Measurements from ENCODE around the gene AP1M1.

AP1M1 gene

DNA sequence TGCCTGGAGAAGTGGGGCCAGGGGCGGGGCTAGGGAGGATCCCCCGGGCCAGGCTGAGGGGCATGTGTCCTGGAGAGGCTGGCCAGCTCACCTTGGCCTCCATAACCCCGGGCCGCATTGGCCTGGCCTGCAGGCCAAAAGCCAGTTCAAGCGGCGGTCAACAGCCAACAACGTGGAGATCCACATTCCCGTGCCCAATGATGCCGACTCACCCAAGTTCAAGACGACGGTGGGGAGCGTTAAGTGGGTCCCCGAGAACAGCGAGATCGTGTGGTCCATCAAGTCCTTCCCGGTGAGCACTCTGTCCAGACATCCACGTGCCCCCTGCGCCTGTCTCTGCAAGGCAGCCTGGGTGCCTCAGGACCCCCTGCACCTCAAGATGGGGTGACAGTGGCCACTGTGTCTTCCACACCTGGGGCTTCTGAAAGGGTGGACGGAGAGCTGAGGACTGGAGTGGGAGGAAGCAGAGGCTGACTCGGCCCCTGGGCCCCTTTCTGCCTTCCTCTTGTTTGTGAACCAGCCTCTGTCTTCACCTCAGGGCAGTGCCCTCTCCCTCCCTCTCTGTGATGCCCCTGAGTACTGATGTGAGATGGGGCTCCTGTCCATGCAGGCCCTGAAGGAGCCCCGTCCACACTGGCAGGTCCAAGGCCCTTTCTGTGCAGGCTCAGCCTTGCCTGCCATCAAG is 31.1 kb downstream of the AP1M1 start:
- no peak overlapping the region for H3K4me3 ChIP-seq (ENCODE audit: low read depth, low read length)
- TF ChIP-seq CTCF (IDR thresholded peaks at IDR 0.05; ENCODE audit: insufficient read depth, low read depth, low read length, missing control alignments): no peak
- DNase-seq (ENCODE audit: low read depth): peak; percentile 0

DNA sequence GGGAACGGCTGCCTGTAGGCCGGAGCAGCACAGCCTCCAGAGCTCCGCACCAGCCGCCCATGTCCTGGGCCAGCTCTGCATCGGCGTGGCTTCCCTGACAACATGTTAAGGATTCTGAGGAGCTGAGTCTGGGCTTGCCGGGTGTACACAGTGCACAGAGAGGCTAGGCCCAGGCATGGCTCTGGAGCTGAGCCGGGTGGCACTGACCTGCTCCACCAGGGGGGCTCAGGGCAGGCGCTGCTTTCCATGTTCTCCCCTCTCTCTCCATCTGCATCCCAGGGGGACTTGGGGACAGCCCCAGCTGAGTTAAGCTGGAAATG is 31.6 kb downstream of the AP1M1 start:
- H3K4me3 ChIP-seq (ENCODE audit: low read depth, low read length): no peak overlapping the region
- TF ChIP-seq CTCF (IDR thresholded peaks at IDR 0.05; ENCODE audit: insufficient read depth, low read depth, low read length, missing control alignments): no peak
- no peak for DNase-seq (ENCODE audit: low read depth)

DNA sequence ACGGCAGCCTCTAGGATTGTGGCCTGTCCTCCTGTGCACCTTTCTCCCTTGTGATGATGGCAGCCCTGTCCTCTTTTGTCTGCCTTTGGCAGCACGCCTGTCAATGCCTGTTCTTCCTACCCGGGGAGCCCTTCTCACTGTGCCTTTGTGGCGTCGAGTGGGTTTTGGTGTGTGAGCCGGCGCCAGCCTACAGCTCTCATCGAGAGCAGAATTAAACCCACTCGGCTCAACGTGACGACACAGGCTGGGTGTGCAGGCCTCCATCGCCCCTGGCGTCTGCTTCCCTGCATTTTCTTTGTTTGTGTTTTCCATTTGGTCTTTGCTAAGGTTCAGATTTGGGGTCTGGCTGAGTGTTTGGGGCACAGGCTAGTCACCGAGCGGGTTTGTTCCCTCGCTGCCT is 34.4 kb downstream of the AP1M1 start:
- H3K4me3 ChIP-seq (ENCODE audit: low read depth, low read length): no peak overlapping the region
- TF ChIP-seq CTCF (IDR thresholded peaks at IDR 0.05; ENCODE audit: insufficient read depth, low read depth, low read length, missing control alignments): no peak
- no peak for DNase-seq (ENCODE audit: low read depth)

- no peak for DNase-seq (ENCODE audit: low read depth)
- H3K4me3 ChIP-seq (ENCODE audit: low read depth, low read length): no peak overlapping the region
- no peak for TF ChIP-seq CTCF (IDR thresholded peaks at IDR 0.05; ENCODE audit: insufficient read depth, low read depth, low read length, missing control alignments)
Measured at GRCh38 chr19:16232568-16232967, 34.9 kb downstream of the AP1M1 start.

GRCh38 chr19:16233081-16233776 is 35.5 kb downstream of the AP1M1 start:
- H3K4me3 ChIP-seq (ENCODE audit: low read depth, low read length): no peak overlapping the region
- no peak for DNase-seq (ENCODE audit: low read depth)
- TF ChIP-seq CTCF (IDR thresholded peaks at IDR 0.05; ENCODE audit: insufficient read depth, low read depth, low read length, missing control alignments): no peak

DNA sequence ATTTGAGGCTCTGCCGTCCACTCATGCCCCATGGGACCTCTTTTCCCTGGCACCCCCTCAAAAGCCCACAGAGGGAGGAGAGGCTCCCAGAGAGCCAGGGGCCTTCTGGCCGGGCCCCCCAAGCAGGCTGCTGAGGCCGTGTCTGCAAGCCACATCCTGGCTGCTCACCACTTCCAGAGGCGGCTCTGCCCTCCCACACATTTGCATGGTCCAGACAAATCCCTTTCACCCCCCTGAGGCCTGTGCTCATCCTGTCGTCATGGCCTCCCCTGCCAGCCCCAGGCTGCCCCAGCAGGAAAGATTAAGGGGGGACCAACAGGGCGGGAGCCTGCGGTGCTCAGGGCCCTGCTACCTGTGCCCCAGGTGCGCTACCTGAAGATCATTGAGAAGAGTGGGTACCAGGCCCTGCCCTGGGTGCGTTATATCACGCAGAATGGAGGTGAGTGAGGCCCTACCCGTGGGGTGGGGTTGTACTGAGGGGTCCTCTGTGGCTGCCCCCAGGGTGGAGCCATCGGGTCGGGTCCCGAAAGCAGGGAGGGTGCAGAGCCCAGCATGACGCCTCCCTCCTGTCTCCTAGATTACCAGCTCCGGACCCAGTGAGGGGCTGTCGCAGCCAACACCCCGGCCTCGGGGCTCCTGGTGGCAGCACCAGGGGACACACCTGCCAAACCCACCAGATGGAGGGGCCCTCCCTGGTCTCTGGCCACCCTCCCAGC is 36.3 kb downstream of the AP1M1 start:
- H3K4me3 ChIP-seq (ENCODE audit: low read depth, low read length): no peak overlapping the region
- DNase-seq (ENCODE audit: low read depth): no peak
- TF ChIP-seq CTCF (IDR thresholded peaks at IDR 0.05; ENCODE audit: insufficient read depth, low read depth, low read length, missing control alignments): no peak

Measured in GM12865 (cell line).